Activated naive CD8-positive, alpha-beta T cell treated with anti-CD3 and anti-CD28 coated beads, Interleukin-2, amount 10 ng/mL, durations not matched to agents 7 days and 5 days (primary cell): ENCODE results near the gene RASD1. TPM values are rescaled to one million over a fixed set of nuclear protein-coding genes. Genes with fewer than 3 reads are reported as not detected.
"Not testable (repeated sequence)": the region's sequence is repeated elsewhere in the genome, so short reads cannot be mapped to it uniquely, and the experiment has no call there.

Source experiments
- ATAC-seq: fragments of 150-1000 bp; cut with Tn5 transposase; one replicate; pipeline ENCODE4 v1.10.0; 2021; ENCODE audit warnings: low read depth, moderate library complexity
- POLR2A ChIA-PET: fragments of 350-600 bp; sonication (Branson Sonifier 250); formaldehyde crosslinking; loops from one replicate; lab custom pipeline; 2021; ENCODE audit warnings: antibody characterized with exemption; lab: Charles Lee
- DNase-seq: peaks from one replicate; pipeline ENCODE4 v3.0.0; 2021
- H3K27ac Mint-ChIP-seq: one replicate; pipeline ENCODE4 v1.8.0; 2022; ENCODE audit warnings: mild to moderate bottlenecking, mixed read lengths
- H3K27me3 Mint-ChIP-seq: one replicate; pipeline ENCODE4 v1.8.0; 2022; ENCODE audit warnings: mild to moderate bottlenecking, moderate library complexity, mixed read lengths
- H3K36me3 Mint-ChIP-seq: one replicate; pipeline ENCODE4 v1.8.0; 2021; ENCODE audit warnings: mild to moderate bottlenecking, mixed read lengths
- H3K4me1 Mint-ChIP-seq: one replicate; pipeline ENCODE4 v1.8.0; 2021; ENCODE audit warnings: mixed read lengths
- H3K4me3 Mint-ChIP-seq: one replicate; pipeline ENCODE4 v1.8.0; 2022; ENCODE audit warnings: mild to moderate bottlenecking, moderate library complexity, mixed read lengths
- H3K9me3 Mint-ChIP-seq: one replicate; pipeline ENCODE4 v1.8.0; 2021; ENCODE audit warnings: mixed read lengths
- total RNA-seq, 2 experiments: library from RNA; stranded (reverse); gene quantifications; one replicate each; pipeline ENCODE4 v1.2.3, GENCODE V29; 2021

RASD1 gene
- total RNA-seq, 2 experiments from 2014 or later = 1.3 to 2.3 TPM

GRCh38 chr17:17474341-17474740, 21.9 kb downstream of the RASD1 start:
- peaks cover 21% of the 10 kb centered on the region for H3K4me1 Mint-ChIP-seq
- ATAC-seq (no peak), DNase-seq (no peak)
- H3K9me3 Mint-ChIP-seq = no peaks in the 10 kb centered on the region
- no peak overlapping the region for H3K4me3 Mint-ChIP-seq
- POLR2A ChIA-PET = no interaction called here
- no peaks in the 10 kb centered on the region for H3K36me3 Mint-ChIP-seq
- H3K27me3 Mint-ChIP-seq = peaks cover 29% of the 10 kb centered on the region
- no peak overlapping the region for H3K27ac Mint-ChIP-seq

- H3K9me3 Mint-ChIP-seq = no peaks in the 10 kb centered on the region
- ATAC-seq = no peak
- H3K4me3 Mint-ChIP-seq = no peak overlapping the region
- no peak overlapping the region for H3K27ac Mint-ChIP-seq
- peaks cover 35% of the 10 kb centered on the region for H3K27me3 Mint-ChIP-seq
- POLR2A ChIA-PET = interaction anchor here (0.6 kb wide), 1 partner anchor 1130 kb away, joined by 3 read pairs; no protein-coding TSS in a partner anchor
- DNase-seq = no peak
- no peaks in the 10 kb centered on the region for H3K36me3 Mint-ChIP-seq
- H3K4me1 Mint-ChIP-seq = peaks cover 11% of the 10 kb centered on the region
Observed at GRCh38 chr17:17472333-17472920, 23.8 kb downstream of the RASD1 start.

- no peaks in the 10 kb centered on the region for H3K9me3 Mint-ChIP-seq
- no peaks in the 10 kb centered on the region for H3K4me1 Mint-ChIP-seq
- ATAC-seq = no peak
- POLR2A ChIA-PET = no interaction called here
- H3K4me3 Mint-ChIP-seq = no peak overlapping the region
- peaks cover 38% of the 10 kb centered on the region for H3K27me3 Mint-ChIP-seq
- H3K36me3 Mint-ChIP-seq = no peaks in the 10 kb centered on the region
- no peak for DNase-seq
- H3K27ac Mint-ChIP-seq = no peak overlapping the region
Observed at GRCh38 chr17:17469996-17470395, 26.2 kb downstream of the RASD1 start.

GRCh38 chr17:17469358-17469757, 26.8 kb downstream of the RASD1 start:
- peaks cover 41% of the 10 kb centered on the region for H3K27me3 Mint-ChIP-seq
- no peak overlapping the region for H3K4me3 Mint-ChIP-seq
- no peaks in the 10 kb centered on the region for H3K4me1 Mint-ChIP-seq
- no peaks in the 10 kb centered on the region for H3K36me3 Mint-ChIP-seq
- POLR2A ChIA-PET = no interaction called here
- H3K9me3 Mint-ChIP-seq = no peaks in the 10 kb centered on the region
- DNase-seq (no peak), ATAC-seq (no peak)
- no peak overlapping the region for H3K27ac Mint-ChIP-seq

- POLR2A ChIA-PET = no interaction called here
- H3K4me3 Mint-ChIP-seq = no peak overlapping the region
- H3K4me1 Mint-ChIP-seq = no peaks in the 10 kb centered on the region
- H3K27ac Mint-ChIP-seq = no peak overlapping the region
- DNase-seq (no peak), ATAC-seq (no peak)
- H3K9me3 Mint-ChIP-seq = no peaks in the 10 kb centered on the region
- H3K27me3 Mint-ChIP-seq = peaks cover 35% of the 10 kb centered on the region
- H3K36me3 Mint-ChIP-seq = no peaks in the 10 kb centered on the region
Observed at GRCh38 chr17:17468217-17469010, 27.8 kb downstream of the RASD1 start.

- peaks cover 30% of the 10 kb centered on the region for H3K27me3 Mint-ChIP-seq
- DNase-seq (no peak), ATAC-seq (no peak)
- no peak overlapping the region for H3K27ac Mint-ChIP-seq
- H3K4me1 Mint-ChIP-seq = no peaks in the 10 kb centered on the region
- POLR2A ChIA-PET = no interaction called here
- no peak overlapping the region for H3K4me3 Mint-ChIP-seq
- H3K36me3 Mint-ChIP-seq = no peaks in the 10 kb centered on the region
- H3K9me3 Mint-ChIP-seq = no peaks in the 10 kb centered on the region
Observed at GRCh38 chr17:17467720-17468119, 28.5 kb downstream of the RASD1 start.

GRCh38 chr17:17467016-17467415, 29.2 kb downstream of the RASD1 start:
- DNase-seq (no peak), ATAC-seq (no peak)
- Mint-ChIP-seq H3K9me3 (no peaks in the 10 kb centered on the region), H3K36me3 (no peaks in the 10 kb centered on the region), H3K27ac (no peak overlapping the region), H3K27me3 (peaks cover 24% of the 10 kb centered on the region), H3K4me3 (no peak overlapping the region), H3K4me1 (no peaks in the 10 kb centered on the region)
- POLR2A ChIA-PET = no interaction called here

GRCh38 chr17:17466511-17466910, 29.7 kb downstream of the RASD1 start:
- H3K27ac Mint-ChIP-seq = no peak overlapping the region
- H3K9me3 Mint-ChIP-seq = no peaks in the 10 kb centered on the region
- peaks cover 22% of the 10 kb centered on the region for H3K27me3 Mint-ChIP-seq
- no peaks in the 10 kb centered on the region for H3K4me1 Mint-ChIP-seq
- ATAC-seq (no peak), DNase-seq (no peak)
- POLR2A ChIA-PET = no interaction called here
- H3K36me3 Mint-ChIP-seq = no peaks in the 10 kb centered on the region
- H3K4me3 Mint-ChIP-seq = no peak overlapping the region

- peaks cover 16% of the 10 kb centered on the region for H3K27me3 Mint-ChIP-seq
- H3K27ac Mint-ChIP-seq, H3K36me3 Mint-ChIP-seq, DNase-seq, POLR2A ChIA-PET, ATAC-seq, H3K9me3 Mint-ChIP-seq, H3K4me3 Mint-ChIP-seq, H3K4me1 Mint-ChIP-seq: not testable (repeated sequence)
Observed at GRCh38 chr17:17465878-17466277, 30.3 kb downstream of the RASD1 start.

- POLR2A ChIA-PET = no interaction called here
- Mint-ChIP-seq H3K36me3 (peaks cover 3% of the 10 kb centered on the region), H3K27ac (no peak overlapping the region), H3K4me3 (no peak overlapping the region), H3K4me1 (peaks cover 2% of the 10 kb centered on the region), H3K27me3 (peaks cover 16% of the 10 kb centered on the region), H3K9me3 (peaks cover 5% of the 10 kb centered on the region)
- ATAC-seq = no peak
- DNase-seq = no peak
Observed at GRCh38 chr17:17463821-17464220, 32.4 kb downstream of the RASD1 start.

GRCh38 chr17:17462048-17462824, 34.0 kb downstream of the RASD1 start:
- no peak overlapping the region for H3K4me3 Mint-ChIP-seq
- POLR2A ChIA-PET = no interaction called here
- DNase-seq = no peak
- peaks cover 5% of the 10 kb centered on the region for H3K9me3 Mint-ChIP-seq
- ATAC-seq = no peak
- H3K36me3 Mint-ChIP-seq = peaks cover 3% of the 10 kb centered on the region
- H3K27me3 Mint-ChIP-seq = peaks cover 10% of the 10 kb centered on the region
- H3K4me1 Mint-ChIP-seq = peaks cover 2% of the 10 kb centered on the region
- no peak overlapping the region for H3K27ac Mint-ChIP-seq

- H3K36me3 Mint-ChIP-seq = peaks cover 3% of the 10 kb centered on the region
- ATAC-seq (no peak), DNase-seq (no peak)
- no peak overlapping the region for H3K4me3 Mint-ChIP-seq
- peaks cover 4% of the 10 kb centered on the region for H3K27me3 Mint-ChIP-seq
- peaks cover 5% of the 10 kb centered on the region for H3K9me3 Mint-ChIP-seq
- no peak overlapping the region for H3K27ac Mint-ChIP-seq
- POLR2A ChIA-PET = no interaction called here
- peaks cover 2% of the 10 kb centered on the region for H3K4me1 Mint-ChIP-seq
Observed at GRCh38 chr17:17460038-17460437, 36.2 kb downstream of the RASD1 start.

GRCh38 chr17:17457680-17458079, 38.5 kb downstream of the RASD1 start:
- Mint-ChIP-seq H3K4me1 (peaks cover 2% of the 10 kb centered on the region), H3K27ac (no peak overlapping the region), H3K27me3 (no peaks in the 10 kb centered on the region), H3K36me3 (peaks cover 3% of the 10 kb centered on the region), H3K9me3 (peaks cover 5% of the 10 kb centered on the region), H3K4me3 (no peak overlapping the region)
- DNase-seq (no peak), ATAC-seq (no peak)
- POLR2A ChIA-PET = no interaction called here
